Stomach smooth muscle (tissue), 2 donors: ENCODE measurements around the gene C9orf153.
"Not testable (repeated sequence)": the region's sequence is repeated elsewhere in the genome, so short reads cannot be mapped to it uniquely, and the experiment has no call there.

Source experiments
- H3K27ac ChIP-seq: one replicate; pipeline ENCODE4 v1.7.0; 2013; ENCODE audit warnings: mild to moderate bottlenecking, low read length, inconsistent platforms
- H3K27me3 ChIP-seq, 2 donors: one replicate each; pipeline ENCODE4 v1.7.0; 2013; ENCODE audit warnings: low read length in 2 of 2; ENCODE audit not compliant: insufficient read depth in 2 of 2, control insufficient read depth in 1 of 2
- H3K36me3 ChIP-seq, 2 donors: one replicate each; pipeline ENCODE4 v1.7.0; 2013; ENCODE audit warnings: low read length in 2 of 2; ENCODE audit not compliant: control insufficient read depth in 2 of 2, insufficient read depth in 2 of 2
- H3K4me1 ChIP-seq: one replicate; pipeline ENCODE4 v1.7.0; 2013; ENCODE audit warnings: low read length; ENCODE audit not compliant: control insufficient read depth, insufficient read depth
- H3K4me3 ChIP-seq, 2 donors: one replicate each; pipeline ENCODE4 v1.7.0; 2013; ENCODE audit warnings: low read length in 2 of 2
- H3K9ac ChIP-seq, 2 donors: one replicate each; pipeline ENCODE4 v1.7.0; 2013; ENCODE audit warnings: low read length in 2 of 2, mild to moderate bottlenecking in 1 of 2
- H3K9me3 ChIP-seq, 2 donors: one replicate each; pipeline ENCODE4 v1.7.0; 2013; ENCODE audit warnings: low read length in 2 of 2; ENCODE audit not compliant: control insufficient read depth in 2 of 2
- donor health status: healthy.
- donor health status: Pancreatic carcinoma.

C9orf153 gene

GRCh38 chr9:86190700-86191099, 68.8 kb downstream of the C9orf153 start:
- not testable (repeated sequence) for H3K36me3 ChIP-seq, H3K9ac ChIP-seq, H3K4me3 ChIP-seq, H3K27ac ChIP-seq, H3K27me3 ChIP-seq, H3K4me1 ChIP-seq
- peaks cover 0 to 19% of the 10 kb centered on the region in 2 donors for H3K9me3 ChIP-seq

DNA sequence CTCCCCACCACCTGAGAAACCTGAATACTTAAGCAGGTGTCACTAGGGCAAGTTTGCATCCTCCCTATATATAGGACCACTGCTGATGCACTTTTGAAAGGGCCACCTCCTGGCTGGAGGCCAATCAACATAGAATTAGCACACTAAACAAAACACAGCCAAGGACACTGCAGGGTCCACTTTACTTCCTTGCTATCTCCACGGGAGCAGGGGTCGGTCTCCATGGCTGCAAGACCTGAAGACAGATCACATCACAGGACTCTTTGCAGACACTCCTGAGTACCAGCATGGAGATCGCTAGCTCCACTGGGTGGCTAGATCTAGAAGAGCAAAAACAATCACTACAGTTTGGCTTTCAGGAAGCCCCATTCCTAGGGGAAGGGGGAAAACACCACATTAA, 72.3 kb downstream of the C9orf153 start:
- no peak overlapping the region for H3K4me3 ChIP-seq
- H3K4me1 ChIP-seq = no peaks in the 10 kb centered on the region
- no peak overlapping the region for H3K9ac ChIP-seq
- peaks cover 0 to 3% of the 10 kb centered on the region in 2 donors for H3K9me3 ChIP-seq
- H3K36me3 ChIP-seq = no peaks in the 10 kb centered on the region
- H3K27me3 ChIP-seq = no peaks in the 10 kb centered on the region
- H3K27ac ChIP-seq = no peak overlapping the region

- Histone ChIP-seq H3K9me3 (peaks cover 0 to 3% of the 10 kb centered on the region in 2 donors), H3K4me3 (no peak overlapping the region), H3K9ac (no peak overlapping the region), H3K4me1 (no peaks in the 10 kb centered on the region), H3K27ac (no peak overlapping the region), H3K27me3 (no peaks in the 10 kb centered on the region), H3K36me3 (no peaks in the 10 kb centered on the region)
Observed at GRCh38 chr9:86186696-86187095, 72.8 kb downstream of the C9orf153 start.

- Histone ChIP-seq H3K4me1 (no peaks in the 10 kb centered on the region), H3K9ac (no peak overlapping the region), H3K9me3 (peaks cover 0 to 3% of the 10 kb centered on the region in 2 donors), H3K27ac (no peak overlapping the region), H3K4me3 (no peak overlapping the region), H3K27me3 (no peaks in the 10 kb centered on the region), H3K36me3 (no peaks in the 10 kb centered on the region)
Observed at GRCh38 chr9:86185872-86186271, 73.6 kb downstream of the C9orf153 start.

- Histone ChIP-seq H3K27me3 (no peaks in the 10 kb centered on the region), H3K9me3 (peaks cover 0 to 3% of the 10 kb centered on the region in 2 donors), H3K4me3 (no peak overlapping the region), H3K27ac (no peak overlapping the region), H3K4me1 (no peaks in the 10 kb centered on the region), H3K36me3 (no peaks in the 10 kb centered on the region), H3K9ac (no peak overlapping the region)
Observed at GRCh38 chr9:86184138-86184524, 75.3 kb downstream of the C9orf153 start.

- Histone ChIP-seq H3K27ac (no peak overlapping the region), H3K9ac (no peak overlapping the region), H3K9me3 (peaks cover 0 to 3% of the 10 kb centered on the region in 2 donors), H3K27me3 (no peaks in the 10 kb centered on the region), H3K36me3 (no peaks in the 10 kb centered on the region), H3K4me3 (no peak overlapping the region), H3K4me1 (no peaks in the 10 kb centered on the region)
Observed at GRCh38 chr9:86183229-86184137, 76.0 kb downstream of the C9orf153 start.

- Histone ChIP-seq H3K4me1 (no peaks in the 10 kb centered on the region), H3K27ac (no peak overlapping the region), H3K9ac (no peak overlapping the region), H3K4me3 (no peak overlapping the region), H3K9me3 (no peaks in the 10 kb centered on the region), H3K36me3 (no peaks in the 10 kb centered on the region), H3K27me3 (no peaks in the 10 kb centered on the region)
Observed at GRCh38 chr9:86181379-86182315, 77.8 kb downstream of the C9orf153 start.

GRCh38 chr9:86178503-86178902, 81.0 kb downstream of the C9orf153 start:
- Histone ChIP-seq H3K4me3 (no peak overlapping the region), H3K36me3 (no peaks in the 10 kb centered on the region), H3K27me3 (no peaks in the 10 kb centered on the region), H3K9me3 (no peaks in the 10 kb centered on the region), H3K9ac (no peak overlapping the region), H3K27ac (no peak overlapping the region), H3K4me1 (no peaks in the 10 kb centered on the region)

DNA sequence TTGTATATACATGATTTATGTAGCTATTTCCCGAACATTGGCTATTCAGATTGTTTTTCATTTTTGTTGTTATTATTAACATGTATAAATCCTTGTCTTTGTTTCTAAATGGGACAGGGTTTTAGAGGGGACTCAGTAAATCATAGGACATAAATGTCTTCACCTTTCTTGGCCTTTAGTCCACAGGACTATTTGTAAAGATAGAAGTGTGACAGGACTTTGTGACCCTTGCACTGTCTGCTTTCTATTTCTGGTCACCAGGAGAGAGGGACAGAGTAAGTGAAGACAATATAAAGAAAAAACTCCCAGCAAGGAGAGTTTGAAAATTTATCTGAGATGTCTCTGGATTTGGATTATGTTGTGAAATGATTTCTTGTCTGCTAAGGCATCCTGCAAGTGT, 81.5 kb downstream of the C9orf153 start:
- no peaks in the 10 kb centered on the region for H3K9me3 ChIP-seq
- no peak overlapping the region for H3K4me3 ChIP-seq
- no peak overlapping the region for H3K9ac ChIP-seq
- H3K27ac ChIP-seq = no peak overlapping the region
- no peaks in the 10 kb centered on the region for H3K36me3 ChIP-seq
- no peaks in the 10 kb centered on the region for H3K27me3 ChIP-seq
- H3K4me1 ChIP-seq = no peaks in the 10 kb centered on the region

DNA sequence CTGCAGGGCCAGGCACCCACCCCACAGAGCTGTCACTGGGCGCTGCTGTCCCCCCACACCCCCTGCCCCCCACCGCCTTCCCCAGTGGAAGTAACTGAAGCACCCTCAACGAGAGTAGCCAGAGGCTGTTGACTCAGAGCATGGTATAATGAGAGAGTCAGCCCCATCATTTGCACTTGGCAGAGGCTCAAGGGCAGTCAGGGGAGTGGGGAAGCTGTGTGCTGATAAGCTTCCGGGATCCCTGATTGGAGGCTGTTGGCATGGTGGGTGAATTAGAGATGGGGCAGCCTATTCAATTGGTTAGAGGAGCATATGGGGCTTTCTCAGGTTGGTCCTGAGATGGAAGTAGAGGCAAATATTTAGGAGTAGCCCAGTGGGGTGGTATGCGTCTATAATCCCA, 83.0 kb downstream of the C9orf153 start:
- Histone ChIP-seq H3K9ac (no peak overlapping the region), H3K36me3 (no peaks in the 10 kb centered on the region), H3K27me3 (no peaks in the 10 kb centered on the region), H3K4me1 (no peaks in the 10 kb centered on the region), H3K4me3 (no peak overlapping the region), H3K9me3 (no peaks in the 10 kb centered on the region), H3K27ac (no peak overlapping the region)
